SU-DHL-6 (cell line): ENCODE measurements around the gene FLOT2.

Experiments
- H2AFZ ChIP-seq: fragments of 200-600 bp; sonication (generic); 2 replicates; pipeline ENCODE4 v1.6.1; 2014; ENCODE audit warnings: low read depth, mild to moderate bottlenecking, moderate library complexity, mixed read lengths, antibody characterized with exemption, low read length; ENCODE audit not compliant: severe bottlenecking
- H3F3A ChIP-seq: fragments of 200-600 bp; shearing (Covaris generic); 2 replicates; pipeline ENCODE4 v1.6.0; 2016; ENCODE audit warnings: antibody characterized with exemption, mild to moderate bottlenecking; ENCODE audit not compliant: insufficient read depth
- H3K27ac ChIP-seq: fragments of 200-600 bp; sonication (generic); 2 replicates; pipeline ENCODE4 v1.5.1; 2016; ENCODE audit warnings: low read depth, mild to moderate bottlenecking, low read length, moderate library complexity, mixed read lengths
- H3K27me3 ChIP-seq: fragments of 200-600 bp; sonication (generic), shearing (Covaris generic); 2 replicates; pipeline ENCODE4 v1.6.0; 2014; ENCODE audit warnings: mild to moderate bottlenecking, low read length
- H3K36me3 ChIP-seq: fragments of 200-600 bp; sonication (generic); 2 replicates; pipeline ENCODE4 v1.6.1; 2014; ENCODE audit warnings: mild to moderate bottlenecking, low read length, mixed read lengths
- H3K4me2 ChIP-seq: fragments of 300-600, 200-600 bp; shearing (Covaris generic), sonication (generic); 2 replicates; pipeline ENCODE4 v1.6.0; 2014; ENCODE audit warnings: low read length, low read depth, mild to moderate bottlenecking; ENCODE audit not compliant: poor library complexity, severe bottlenecking
- H3K4me3 ChIP-seq: fragments of 200-600 bp; sonication (generic); 2 replicates; pipeline ENCODE4 v1.5.1; 2014; ENCODE audit warnings: antibody characterized with exemption, low read length, mild to moderate bottlenecking, mixed read lengths; ENCODE audit not compliant: insufficient read depth, poor library complexity, severe bottlenecking
- H3K79me2 ChIP-seq: fragments of 200-600 bp; sonication (generic); 2 replicates; pipeline ENCODE4 v1.6.1; 2014; ENCODE audit warnings: mild to moderate bottlenecking, low read length, moderate library complexity; ENCODE audit not compliant: insufficient read depth
- H3K9ac ChIP-seq: fragments of 200-600 bp; sonication (generic); 2 replicates; pipeline ENCODE4 v1.7.0; 2014; ENCODE audit warnings: mild to moderate bottlenecking, low read length
- H3K9me2 ChIP-seq: fragments of 200-600 bp; sonication (generic); replicated peaks from 2 replicates; pipeline ENCODE4 v1.6.1; 2014; ENCODE audit warnings: low read length; ENCODE audit not compliant: insufficient read depth
- H3K9me3 ChIP-seq: fragments of 200-600 bp; sonication (generic); 2 replicates; pipeline ENCODE4 v1.6.1; 2014; ENCODE audit warnings: low read length, mixed read lengths; ENCODE audit not compliant: insufficient read depth
- H4K20me1 ChIP-seq: fragments of 200-600 bp; sonication (generic); 2 replicates; pipeline ENCODE4 v1.6.1; 2014; ENCODE audit warnings: low read depth, mild to moderate bottlenecking, antibody characterized with exemption, low read length, moderate library complexity, mixed read lengths
- CTCF ChIP-seq: fragments of 200-600 bp; sonication (generic); IDR thresholded peaks from one replicate; pipeline ENCODE4 v1.5.1; 2017; ENCODE audit warnings: antibody characterized with exemption, mild to moderate bottlenecking, low read length, moderate library complexity; ENCODE audit not compliant: insufficient read depth, poor library complexity, severe bottlenecking
- EZH2phosphoT487 ChIP-seq: fragments of 200-600 bp; sonication (generic), shearing (Covaris generic); conservative IDR thresholded peaks from 2 replicates; pipeline ENCODE4 v1.6.1; 2018; ENCODE audit warnings: mild to moderate bottlenecking, antibody characterized with exemption, low read length, moderate library complexity, mixed read lengths

The FLOT2 gene

GRCh38 chr17:28944343-28944742 is 46.8 kb upstream of the FLOT2 start:
- Histone ChIP-seq H3K79me2 (peaks cover 99% of the 10 kb centered on the region), H3K9me3 (no peaks in the 10 kb centered on the region), H3K27ac (no peak overlapping the region), H3K4me3 (no peak overlapping the region), H3K36me3 (peaks cover 13% of the 10 kb centered on the region), H3K9me2 (no peaks in the 10 kb centered on the region), H3K9ac (no peak overlapping the region), H3K27me3 (no peaks in the 10 kb centered on the region), H2AFZ (no peak overlapping the region), H4K20me1 (peaks cover 35% of the 10 kb centered on the region), H3K4me2 (no peak overlapping the region), H3F3A (no peaks in the 10 kb centered on the region)
- TF ChIP-seq EZH2phosphoT487 (no peak), CTCF (no peak)

GRCh38 chr17:28942925-28943324 is 45.4 kb upstream of the FLOT2 start:
- peaks cover 42% of the 10 kb centered on the region for H4K20me1 ChIP-seq
- no peak overlapping the region for H3K27ac ChIP-seq
- H3K36me3 ChIP-seq: peaks cover 9% of the 10 kb centered on the region
- H3K4me3 ChIP-seq: no peak overlapping the region
- H3K9ac ChIP-seq: no peak overlapping the region
- H3K4me2 ChIP-seq: no peak overlapping the region
- H3K9me2 ChIP-seq: no peaks in the 10 kb centered on the region
- no peaks in the 10 kb centered on the region for H3F3A ChIP-seq
- H3K9me3 ChIP-seq: no peaks in the 10 kb centered on the region
- H3K79me2 ChIP-seq: peaks cover 99% of the 10 kb centered on the region
- TF ChIP-seq EZH2phosphoT487: no peak
- TF ChIP-seq CTCF: no peak
- H3K27me3 ChIP-seq: no peaks in the 10 kb centered on the region
- H2AFZ ChIP-seq: no peak overlapping the region

GRCh38 chr17:28941251-28941650 is 43.7 kb upstream of the FLOT2 start:
- H4K20me1 ChIP-seq: peaks cover 46% of the 10 kb centered on the region
- no peak for TF ChIP-seq CTCF
- no peak for TF ChIP-seq EZH2phosphoT487
- no peak overlapping the region for H3K4me2 ChIP-seq
- H3F3A ChIP-seq: no peaks in the 10 kb centered on the region
- H3K9ac ChIP-seq: no peak overlapping the region
- peaks cover 9% of the 10 kb centered on the region for H3K36me3 ChIP-seq
- no peaks in the 10 kb centered on the region for H3K9me2 ChIP-seq
- no peaks in the 10 kb centered on the region for H3K9me3 ChIP-seq
- H3K27me3 ChIP-seq: no peaks in the 10 kb centered on the region
- no peak overlapping the region for H2AFZ ChIP-seq
- peaks cover 99% of the 10 kb centered on the region for H3K79me2 ChIP-seq
- H3K27ac ChIP-seq: no peak overlapping the region
- H3K4me3 ChIP-seq: no peak overlapping the region
